ENCODE measurements around the gene HSPG2. TPM values are rescaled to one million over a fixed set of nuclear protein-coding genes. Genes with fewer than 3 reads are reported as not detected.

HSPG2 gene
- total and polyA plus RNA-seq, 2 of the 13 experiments (the other 11 are each of a cell fraction or from before 2014, with no cell fraction given) = 9.1 to 13.1 TPM

GRCh38 chr1:21922090-21923013, 14.8 kb downstream of the HSPG2 start (continued):
- 0 out of 2 replicates have a peak, but pooled peaks have one; percentile 17 for TF ChIP-seq GATAD2A (CRISPR knock-in tag; IDR thresholded peaks at IDR 0.05)
- TF ChIP-seq DR1 (CRISPR knock-in tag; IDR thresholded peaks at IDR 0.05) = no peak
- TF ChIP-seq STAT5B (CRISPR knock-in tag; IDR thresholded peaks at IDR 0.05) = no peak
- TF ChIP-seq ZSCAN30 (CRISPR knock-in tag; IDR thresholded peaks at IDR 0.05) = no peak
- TF ChIP-seq BATF2 (CRISPR knock-in tag; IDR thresholded peaks at IDR 0.05) = no peak
- no peak for TF ChIP-seq ZNF136 (CRISPR knock-in tag; IDR thresholded peaks at IDR 0.05; ENCODE audit: low read depth)
- peak; percentile 79; the same call in 1 of the 2 replicates for TF ChIP-seq SP5 (CRISPR knock-in tag; IDR thresholded peaks at IDR 0.05; ENCODE audit: borderline replicate concordance, low read depth)
- no peak for TF ChIP-seq ZNF530 (CRISPR knock-in tag; IDR thresholded peaks at IDR 0.05; ENCODE audit: low read depth)
- TF ChIP-seq ZNF205 (CRISPR knock-in tag; IDR thresholded peaks at IDR 0.05) = no peak
- TF ChIP-seq SAFB2 (CRISPR knock-in tag; IDR thresholded peaks at IDR 0.05; ENCODE audit: borderline replicate concordance, low read depth) = no peak
- TF ChIP-seq SUZ12 (IDR thresholded peaks at IDR 0.05; ENCODE audit: low read depth, low read length) = no peak
- TF ChIP-seq ZNF3 (CRISPR knock-in tag; IDR thresholded peaks at IDR 0.05) = no peak
- TF ChIP-seq NAIF1 (CRISPR knock-in tag; IDR thresholded peaks at IDR 0.05; ENCODE audit: borderline replicate concordance) = no peak
- TF ChIP-seq CREM (IDR thresholded peaks at IDR 0.05) = peak; percentile 41; the same call in 1 of the 2 replicates
- no peak for TF ChIP-seq CREM (CRISPR knock-in tag; IDR thresholded peaks at IDR 0.05)
- TF ChIP-seq, protein P1, sequence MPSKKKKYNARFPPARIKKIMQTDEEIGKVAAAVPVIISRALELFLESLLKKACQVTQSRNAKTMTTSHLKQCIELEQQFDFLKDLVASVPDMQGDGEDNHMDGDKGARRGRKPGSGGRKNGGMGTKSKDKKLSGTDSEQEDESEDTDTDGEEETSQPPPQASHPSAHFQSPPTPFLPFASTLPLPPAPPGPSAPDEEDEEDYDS (CRISPR knock-in tag; IDR thresholded peaks at IDR 0.05) = no peak
- no peak for TF ChIP-seq ZNF383 (CRISPR knock-in tag; IDR thresholded peaks at IDR 0.05; ENCODE audit: borderline replicate concordance)
- TF ChIP-seq ZNF83 (CRISPR knock-in tag; IDR thresholded peaks at IDR 0.05; ENCODE audit: borderline replicate concordance) = no peak
- TF ChIP-seq MLLT10 (CRISPR knock-in tag; IDR thresholded peaks at IDR 0.05) = no peak
- TF ChIP-seq MAX (IDR thresholded peaks at IDR 0.05) = peak; percentile 19; the same call in 1 of the 2 replicates
- TF ChIP-seq, protein P2, sequence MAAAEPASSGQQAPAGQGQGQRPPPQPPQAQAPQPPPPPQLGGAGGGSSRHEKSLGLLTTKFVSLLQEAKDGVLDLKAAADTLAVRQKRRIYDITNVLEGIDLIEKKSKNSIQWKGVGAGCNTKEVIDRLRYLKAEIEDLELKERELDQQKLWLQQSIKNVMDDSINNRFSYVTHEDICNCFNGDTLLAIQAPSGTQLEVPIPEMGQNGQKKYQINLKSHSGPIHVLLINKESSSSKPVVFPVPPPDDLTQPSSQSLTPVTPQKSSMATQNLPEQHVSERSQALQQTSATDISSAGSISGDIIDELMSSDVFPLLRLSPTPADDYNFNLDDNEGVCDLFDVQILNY (CRISPR knock-in tag; conservative IDR thresholded peaks at IDR 0.05) = 0 out of 2 replicates have a peak, but pooled peaks have one; percentile 10
- TF ChIP-seq ELF4 (CRISPR knock-in tag; IDR thresholded peaks at IDR 0.05; ENCODE audit: borderline replicate concordance) = no peak
- TF ChIP-seq HNRNPLL (IDR thresholded peaks at IDR 0.05; ENCODE audit: low read depth, low read length, poor library complexity, severe bottlenecking) = no peak
- no peak for TF ChIP-seq JDP2 (CRISPR knock-in tag; IDR thresholded peaks at IDR 0.05; ENCODE audit: borderline replicate concordance)
- TF ChIP-seq ZNF816 (CRISPR knock-in tag; IDR thresholded peaks at IDR 0.05; ENCODE audit: borderline replicate concordance) = no peak
- TF ChIP-seq RFX1 (IDR thresholded peaks at IDR 0.05) = no peak
- TF ChIP-seq, protein P3, sequence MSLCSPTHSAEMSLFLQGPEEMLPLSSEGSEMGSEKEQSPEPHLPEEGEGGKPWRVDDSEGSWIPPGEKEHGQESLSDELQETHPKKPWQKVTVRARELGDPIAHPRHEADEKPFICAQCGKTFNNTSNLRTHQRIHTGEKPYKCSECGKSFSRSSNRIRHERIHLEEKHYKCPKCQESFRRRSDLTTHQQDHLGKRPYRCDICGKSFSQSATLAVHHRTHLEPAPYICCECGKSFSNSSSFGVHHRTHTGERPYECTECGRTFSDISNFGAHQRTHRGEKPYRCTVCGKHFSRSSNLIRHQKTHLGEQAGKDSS (CRISPR knock-in tag; IDR thresholded peaks at IDR 0.05; ENCODE audit: borderline replicate concordance, low read depth) = no peak
- TF ChIP-seq ZSCAN22 (CRISPR knock-in tag; IDR thresholded peaks at IDR 0.05) = no peak
